ENCODE results near the gene KIRREL3.

KIRREL3 gene

DNA sequence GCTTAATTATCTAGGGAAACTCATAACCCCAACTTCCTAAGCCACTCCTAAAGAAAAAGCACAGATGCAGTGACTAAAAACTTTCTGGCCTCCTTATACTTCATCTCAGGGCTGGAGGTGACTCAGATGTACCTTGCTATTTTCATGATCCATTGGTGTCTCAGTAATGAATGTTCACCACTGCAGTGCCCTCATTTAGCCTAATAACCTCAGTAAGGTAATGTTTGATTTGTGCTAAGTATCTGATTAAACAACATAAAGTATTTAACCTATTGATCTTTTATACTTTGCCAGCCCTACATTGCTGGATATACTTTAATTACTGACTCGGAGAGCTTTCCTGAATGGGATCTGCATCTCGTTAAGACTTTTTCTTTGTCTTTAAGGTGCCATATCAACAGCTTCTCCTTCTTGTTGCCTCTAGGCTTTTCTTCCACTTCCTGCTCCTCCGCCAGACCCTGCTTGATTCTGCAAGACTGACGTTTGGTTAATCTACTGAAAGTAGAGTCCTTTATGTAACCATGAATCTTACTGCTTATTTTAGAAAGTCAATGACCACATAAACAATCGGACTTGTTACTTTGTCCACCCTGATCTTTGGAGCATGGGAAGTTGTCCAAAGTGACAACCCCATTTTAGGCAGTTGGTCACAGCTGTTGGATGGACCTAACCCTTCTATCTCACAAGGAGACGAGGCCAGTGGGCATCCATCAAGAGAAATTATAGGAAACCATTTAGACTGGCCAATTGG lies 342.1 kb downstream of the KIRREL3 start:
- no peaks in the 10 kb centered on the region for H3K36me3 ChIP-seq (ENCODE audit: low read length)
- no peak overlapping the region for H3K4me3 ChIP-seq (ENCODE audit: insufficient read depth, low read length, poor library complexity, severe bottlenecking)
- H3K9ac ChIP-seq (ENCODE audit: low read length), result no peak overlapping the region
- H2AFZ ChIP-seq (ENCODE audit: low read depth, low read length, severe bottlenecking), result no peak overlapping the region
- no peak overlapping the region for H3K4me2 ChIP-seq (ENCODE audit: low read depth, low read length, poor library complexity, severe bottlenecking)
- no peaks in the 10 kb centered on the region for H4K20me1 ChIP-seq (ENCODE audit: low read depth, low read length)
- no peaks in the 10 kb centered on the region for H3K9me3 ChIP-seq (ENCODE audit: insufficient read depth, low read length)
- TF ChIP-seq, protein P1, sequence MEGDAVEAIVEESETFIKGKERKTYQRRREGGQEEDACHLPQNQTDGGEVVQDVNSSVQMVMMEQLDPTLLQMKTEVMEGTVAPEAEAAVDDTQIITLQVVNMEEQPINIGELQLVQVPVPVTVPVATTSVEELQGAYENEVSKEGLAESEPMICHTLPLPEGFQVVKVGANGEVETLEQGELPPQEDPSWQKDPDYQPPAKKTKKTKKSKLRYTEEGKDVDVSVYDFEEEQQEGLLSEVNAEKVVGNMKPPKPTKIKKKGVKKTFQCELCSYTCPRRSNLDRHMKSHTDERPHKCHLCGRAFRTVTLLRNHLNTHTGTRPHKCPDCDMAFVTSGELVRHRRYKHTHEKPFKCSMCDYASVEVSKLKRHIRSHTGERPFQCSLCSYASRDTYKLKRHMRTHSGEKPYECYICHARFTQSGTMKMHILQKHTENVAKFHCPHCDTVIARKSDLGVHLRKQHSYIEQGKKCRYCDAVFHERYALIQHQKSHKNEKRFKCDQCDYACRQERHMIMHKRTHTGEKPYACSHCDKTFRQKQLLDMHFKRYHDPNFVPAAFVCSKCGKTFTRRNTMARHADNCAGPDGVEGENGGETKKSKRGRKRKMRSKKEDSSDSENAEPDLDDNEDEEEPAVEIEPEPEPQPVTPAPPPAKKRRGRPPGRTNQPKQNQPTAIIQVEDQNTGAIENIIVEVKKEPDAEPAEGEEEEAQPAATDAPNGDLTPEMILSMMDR (IDR thresholded peaks at IDR 0.05; ENCODE audit: insufficient read depth, low read length, poor library complexity, severe bottlenecking), result no peak
- TF ChIP-seq EZH2phosphoT487 (conservative IDR thresholded peaks at IDR 0.05; ENCODE audit: low read length), result no peak
- H3K9me2 ChIP-seq (replicated peaks; ENCODE audit: insufficient read depth, low read length), result no peaks in the 10 kb centered on the region
- H3K79me2 ChIP-seq (ENCODE audit: insufficient read depth, low read length), result no peaks in the 10 kb centered on the region
- H3K27ac ChIP-seq (ENCODE audit: low read depth, low read length), result no peak overlapping the region
- H3F3A ChIP-seq (ENCODE audit: insufficient read depth), result no peaks in the 10 kb centered on the region
- H3K27me3 ChIP-seq (ENCODE audit: low read length), result no peaks in the 10 kb centered on the region

DNA sequence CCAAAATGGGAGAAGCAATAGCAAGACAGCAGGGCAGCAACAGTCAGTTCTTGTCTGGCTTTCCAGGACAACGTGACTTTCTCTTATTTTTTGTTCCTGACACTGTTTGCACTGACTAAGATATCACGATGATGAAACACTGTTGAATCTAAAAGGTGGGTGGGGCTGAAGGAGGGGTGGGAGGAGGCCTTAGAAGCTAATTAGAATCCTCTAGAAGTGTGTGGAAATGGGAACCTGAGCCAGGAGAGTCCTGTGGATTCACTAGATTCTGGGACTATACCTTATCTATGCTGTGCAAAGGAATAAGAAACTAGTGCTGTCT lies 344.8 kb downstream of the KIRREL3 start:
- H3F3A ChIP-seq (ENCODE audit: insufficient read depth), result no peaks in the 10 kb centered on the region
- H3K36me3 ChIP-seq (ENCODE audit: low read length), result no peaks in the 10 kb centered on the region
- H3K9me3 ChIP-seq (ENCODE audit: insufficient read depth, low read length), result no peaks in the 10 kb centered on the region
- TF ChIP-seq EZH2phosphoT487 (conservative IDR thresholded peaks at IDR 0.05; ENCODE audit: low read length), result no peak
- TF ChIP-seq, protein P1 (IDR thresholded peaks at IDR 0.05; ENCODE audit: insufficient read depth, low read length, poor library complexity, severe bottlenecking), result no peak
- no peak overlapping the region for H3K9ac ChIP-seq (ENCODE audit: low read length)
- H3K4me3 ChIP-seq (ENCODE audit: insufficient read depth, low read length, poor library complexity, severe bottlenecking), result no peak overlapping the region
- no peaks in the 10 kb centered on the region for H3K79me2 ChIP-seq (ENCODE audit: insufficient read depth, low read length)
- no peaks in the 10 kb centered on the region for H4K20me1 ChIP-seq (ENCODE audit: low read depth, low read length)
- H3K27me3 ChIP-seq (ENCODE audit: low read length), result no peaks in the 10 kb centered on the region
- H2AFZ ChIP-seq (ENCODE audit: low read depth, low read length, severe bottlenecking), result no peak overlapping the region
- no peak overlapping the region for H3K27ac ChIP-seq (ENCODE audit: low read depth, low read length)
- no peak overlapping the region for H3K4me2 ChIP-seq (ENCODE audit: low read depth, low read length, poor library complexity, severe bottlenecking)
- H3K9me2 ChIP-seq (replicated peaks; ENCODE audit: insufficient read depth, low read length), result no peaks in the 10 kb centered on the region

DNA sequence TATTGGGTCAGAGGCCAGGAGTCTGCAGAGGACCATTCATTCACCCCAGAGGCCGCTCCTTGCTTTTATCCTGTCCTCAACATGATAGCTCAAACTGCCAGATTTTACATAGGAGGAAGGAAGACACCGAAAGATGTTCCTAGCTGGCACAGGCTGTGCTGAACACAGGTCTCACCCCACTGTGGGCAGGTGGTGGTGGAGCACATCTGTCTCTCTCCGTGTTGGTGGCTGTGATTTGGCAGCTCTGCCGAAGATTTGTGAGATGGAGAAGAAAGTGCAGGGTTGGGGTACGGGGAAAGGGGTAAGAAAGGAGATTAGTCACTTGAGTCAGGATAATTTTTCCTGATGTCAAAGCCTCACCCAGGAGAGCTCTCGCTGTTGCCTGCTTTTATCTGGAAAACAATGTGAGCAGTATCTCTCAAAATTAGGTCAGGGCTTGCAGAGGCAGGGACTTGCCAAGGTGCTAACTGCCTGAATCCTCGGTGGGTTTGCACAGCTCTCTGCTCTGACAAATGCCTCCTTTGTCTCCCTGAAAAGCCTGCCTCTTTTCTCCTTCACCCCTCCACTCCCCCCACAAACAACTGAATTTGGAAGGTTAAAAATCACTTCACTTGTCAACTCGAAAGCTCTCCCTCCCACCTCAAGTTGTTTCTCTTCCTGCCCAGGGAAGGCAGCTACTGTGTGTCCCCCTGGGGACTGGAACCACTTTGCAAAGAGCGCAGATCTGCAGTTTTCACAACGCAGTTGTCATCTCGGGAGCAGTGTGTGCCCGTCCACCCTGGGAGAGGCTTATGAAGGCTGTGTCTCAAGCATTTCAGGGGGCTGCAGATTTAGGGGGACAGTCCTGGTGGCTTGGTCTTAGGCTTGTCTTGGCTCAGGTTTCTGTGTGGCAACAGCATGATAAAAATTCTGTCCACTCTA lies 345.4 kb downstream of the KIRREL3 start:
- Histone ChIP-seq H3K9ac (ENCODE audit: low read length) (no peak overlapping the region), H3F3A (ENCODE audit: insufficient read depth) (no peaks in the 10 kb centered on the region), H3K9me2 (replicated peaks; ENCODE audit: insufficient read depth, low read length) (no peaks in the 10 kb centered on the region), H3K4me2 (ENCODE audit: low read depth, low read length, poor library complexity, severe bottlenecking) (no peak overlapping the region), H3K79me2 (ENCODE audit: insufficient read depth, low read length) (no peaks in the 10 kb centered on the region), H3K4me3 (ENCODE audit: insufficient read depth, low read length, poor library complexity, severe bottlenecking) (no peak overlapping the region), H3K27ac (ENCODE audit: low read depth, low read length) (no peak overlapping the region), H3K36me3 (ENCODE audit: low read length) (no peaks in the 10 kb centered on the region), H3K9me3 (ENCODE audit: insufficient read depth, low read length) (no peaks in the 10 kb centered on the region), H2AFZ (ENCODE audit: low read depth, low read length, severe bottlenecking) (no peak overlapping the region), H4K20me1 (ENCODE audit: low read depth, low read length) (no peaks in the 10 kb centered on the region), H3K27me3 (ENCODE audit: low read length) (no peaks in the 10 kb centered on the region)
- no peak for TF ChIP-seq EZH2phosphoT487 (conservative IDR thresholded peaks at IDR 0.05; ENCODE audit: low read length)
- TF ChIP-seq, protein P1 (IDR thresholded peaks at IDR 0.05; ENCODE audit: insufficient read depth, low read length, poor library complexity, severe bottlenecking), result no peak

All from SU-DHL-6 (cell line).